T-cell (primary cell): ENCODE measurements around the gene FUBP1. TPM values are rescaled to one million over a fixed set of nuclear protein-coding genes. Genes with fewer than 3 reads are reported as not detected.
"Not testable (repeated sequence)": the region's sequence is repeated elsewhere in the genome, so short reads cannot be mapped to it uniquely, and the experiment has no call there.

Experiments used
- ATAC-seq, 4 experiments: fragments of 200-7000 bp in 3 of 4; fragments of 150-1000 bp in 1 of 4; cut with Tn5 transposase; replicated peaks in 1 of 4; 1 replicate in 3 of 4; 2 replicates in 1 of 4; pipeline ENCODE4 v1.10.0; 2021; ENCODE audit warnings: moderate library complexity in 3 of 4, mild to moderate bottlenecking in 2 of 4, moderate number of reproducible peaks in 1 of 4
- CTCF ChIA-PET, 2 donors: fragments of 300-600 bp; sonication (Branson Sonifier 250); formaldehyde crosslinking; loops; one replicate each; lab custom pipeline; 2022; ENCODE audit warnings: antibody characterized with exemption in 2 of 2; lab: Charles Lee
- POLR2A ChIA-PET, 2 donors: fragments of 300-600 bp; sonication (Branson Sonifier 250); formaldehyde crosslinking; loops; one replicate each; lab custom pipeline; 2022; ENCODE audit warnings: antibody characterized with exemption in 2 of 2; lab: Charles Lee
- DNase-seq, 35 experiments: peaks; one replicate each; pipeline versions ENCODE4 v3.0.0 to v3.0.0-alpha.2; 2013 to 2023
- H3K27ac ChIP-seq: one replicate; pipeline ENCODE4 v1.5.1; 2013; ENCODE audit warnings: low read length
- H3K27me3 ChIP-seq, 2 experiments: replicated peaks in 1 of 2; 1 replicate in 1 of 2; 2 replicates in 1 of 2; pipeline versions ENCODE4 v1.6.1 to v1.7.0; 2013; ENCODE audit warnings: low read length in 1 of 2, mixed read lengths in 1 of 2; ENCODE audit not compliant: control insufficient read depth in 2 of 2, insufficient read depth in 2 of 2; ENCODE audit errors: extremely low read depth in 1 of 2
- H3K36me3 ChIP-seq, 2 donors: 1 replicate in 1 of 2; 2 replicates in 1 of 2; pipeline versions ENCODE4 v1.6.1 to v1.7.0; 2013; ENCODE audit warnings: low read length in 1 of 2; ENCODE audit not compliant: control insufficient read depth in 2 of 2, insufficient read depth in 1 of 2; ENCODE audit errors: extremely low read depth in 1 of 2
- H3K4me1 ChIP-seq, 2 experiments: 1 replicate in 1 of 2; 2 replicates in 1 of 2; pipeline versions ENCODE4 v1.6.1 to v1.7.0; 2013; ENCODE audit warnings: low read length in 2 of 2, mixed read lengths in 1 of 2; ENCODE audit not compliant: insufficient read depth in 2 of 2, control insufficient read depth in 1 of 2; ENCODE audit errors: extremely low read depth in 1 of 2
- H3K4me3 ChIP-seq, 2 donors: 1 replicate in 1 of 2; 2 replicates in 1 of 2; pipeline versions ENCODE4 v1.5.1 to v1.7.0; 2013; ENCODE audit warnings: mild to moderate bottlenecking in 2 of 2, low read length in 1 of 2, moderate library complexity in 1 of 2; ENCODE audit not compliant: control insufficient read depth in 1 of 2; ENCODE audit errors: extremely low read depth in 1 of 2
- H3K9me3 ChIP-seq: 2 replicates; pipeline ENCODE4 v1.7.0; 2013
- H3K27ac Mint-ChIP-seq, 2 donors: one replicate each; pipeline ENCODE4 v1.8.0; 2020 to 2021; ENCODE audit warnings: mild to moderate bottlenecking in 2 of 2, mixed read lengths in 2 of 2
- H3K27me3 Mint-ChIP-seq, 2 donors: one replicate each; pipeline ENCODE4 v1.8.0; 2021 to 2022; ENCODE audit warnings: mixed read lengths in 2 of 2
- H3K36me3 Mint-ChIP-seq: one replicate; pipeline ENCODE4 v1.8.0; 2021; ENCODE audit warnings: mixed read lengths
- H3K4me1 Mint-ChIP-seq, 3 donors: one replicate each; pipeline ENCODE4 v1.8.0; 2020 to 2022; ENCODE audit warnings: mixed read lengths in 3 of 3, mild to moderate bottlenecking in 1 of 3
- H3K4me3 Mint-ChIP-seq, 3 donors: one replicate each; pipeline ENCODE4 v1.8.0; 2020 to 2022; ENCODE audit warnings: mild to moderate bottlenecking in 3 of 3, mixed read lengths in 3 of 3, moderate library complexity in 3 of 3
- H3K9me3 Mint-ChIP-seq, 3 donors: one replicate each; pipeline ENCODE4 v1.8.0; 2020 to 2022; ENCODE audit warnings: mixed read lengths in 3 of 3
- WGBS: methylation state at CpG from one replicate; pipeline ENCODE4 v1.1.5; 2013; ENCODE audit warnings: missing lambda C conversion rate; ENCODE audit not compliant: insufficient coverage; 5-methylcytosine and 5-hydroxymethylcytosine counted together
- total RNA-seq, 35 experiments: library from RNA in 6 of 35; stranded (reverse) in 6 of 35; fragments of 120-200 nt in 1 of 35; gene quantifications; one replicate each; pipeline versions ENCODE4 v1.2.1 to v1.2.4 and lab custom pipeline; 2013 to 2026

The FUBP1 gene
- total RNA-seq, 5 donors from 2014 or later (not counting 1 experiment from before 2014, with no cell fraction given), result 180 to 224 (median 194) TPM

DNA sequence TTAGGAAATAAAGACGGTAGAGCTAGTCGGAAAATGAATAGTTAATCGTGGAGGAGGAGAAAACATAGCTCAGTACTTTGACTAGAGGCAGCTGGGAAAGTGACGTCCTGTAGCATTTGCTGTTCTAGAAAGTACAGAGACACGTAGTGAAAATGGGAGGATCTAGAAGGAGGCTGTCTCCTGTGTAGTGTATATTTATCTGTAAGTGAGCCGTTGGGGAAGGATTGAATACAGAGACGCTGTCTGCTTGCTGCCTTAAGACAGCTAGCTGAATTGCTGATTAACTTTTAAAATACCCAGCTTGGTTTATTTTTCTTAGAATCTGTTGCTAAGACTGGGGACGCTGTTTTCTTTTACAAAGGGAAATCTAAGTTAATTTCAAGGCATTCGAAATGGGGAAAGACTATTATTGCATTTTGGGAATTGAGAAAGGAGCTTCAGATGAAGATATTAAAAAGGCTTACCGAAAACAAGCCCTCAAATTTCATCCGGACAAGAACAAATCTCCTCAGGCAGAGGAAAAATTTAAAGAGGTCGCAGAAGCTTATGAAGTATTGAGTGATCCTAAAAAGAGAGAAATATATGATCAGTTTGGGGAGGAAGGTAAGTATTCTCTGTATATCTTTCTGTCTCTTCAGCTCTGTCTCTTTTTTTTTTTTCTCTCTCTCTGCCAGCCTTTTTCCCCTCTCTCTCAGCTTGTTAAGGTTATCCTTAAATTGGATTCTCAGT, 26.0 kb upstream of the FUBP1 start, which contains the start of gene DNAJB4:
DNAJB4 (plus strand) TSS at position 221 of the 729 bp plus-strand sequence; CDS start at position 393, 172 bp downstream.
- no peaks in the 10 kb centered on the region for H3K27me3 Mint-ChIP-seq
- CTCF ChIA-PET, result interaction anchor here (0.5 to 6.7 kb wide), 18 partner anchors 10 to 1777 kb away, joined by 3 to 74 read pairs (median 4); partner anchors contain the start of genes FUBP1 (in 1 of the 2), GIPC2 (in 1 of the 2) and MIGA1 (in 1 of the 2)
- 0% methylated on average over 7 of the region's 12 CpGs for WGBS
- Histone ChIP-seq H3K4me1 (peaks cover 4 to 13% of the 10 kb centered on the region in 2 experiments), H3K4me3 (peak within 1 kb of the TSS; percentile 55 to 60), H3K27ac (peak within 1 kb of the TSS; percentile 97), H3K9me3 (no peaks in the 10 kb centered on the region), H3K36me3 (no peaks in the 10 kb centered on the region), H3K27me3 (no peaks in the 10 kb centered on the region)
- H3K9me3 Mint-ChIP-seq, result no peaks in the 10 kb centered on the region
- H3K4me3 Mint-ChIP-seq, result peak within 1 kb of the TSS; percentile 87 to 88 (median 87)
- peaks cover 45 to 49% (median 48%) of the 10 kb centered on the region in 3 donors for H3K4me1 Mint-ChIP-seq
- peak; percentile 97 to 100 (median 100) for ATAC-seq
- POLR2A ChIA-PET, result interaction anchor here (0.5 to 4.7 kb wide), 38 partner anchors 9 to 645 kb away, joined by 3 to 183 read pairs (median 5); partner anchors contain the start of genes FUBP1 (in 2 of the 2), MIGA1 (in 2 of the 2), IFI44 (in 1 of the 2) and ZZZ3 (in 1 of the 2)
- peak in 33 of 35 experiments; percentile 29 to 92 (median 65) for DNase-seq
- no peaks in the 10 kb centered on the region for H3K36me3 Mint-ChIP-seq
- H3K27ac Mint-ChIP-seq, result peak within 1 kb of the TSS; percentile 97 to 99

DNA sequence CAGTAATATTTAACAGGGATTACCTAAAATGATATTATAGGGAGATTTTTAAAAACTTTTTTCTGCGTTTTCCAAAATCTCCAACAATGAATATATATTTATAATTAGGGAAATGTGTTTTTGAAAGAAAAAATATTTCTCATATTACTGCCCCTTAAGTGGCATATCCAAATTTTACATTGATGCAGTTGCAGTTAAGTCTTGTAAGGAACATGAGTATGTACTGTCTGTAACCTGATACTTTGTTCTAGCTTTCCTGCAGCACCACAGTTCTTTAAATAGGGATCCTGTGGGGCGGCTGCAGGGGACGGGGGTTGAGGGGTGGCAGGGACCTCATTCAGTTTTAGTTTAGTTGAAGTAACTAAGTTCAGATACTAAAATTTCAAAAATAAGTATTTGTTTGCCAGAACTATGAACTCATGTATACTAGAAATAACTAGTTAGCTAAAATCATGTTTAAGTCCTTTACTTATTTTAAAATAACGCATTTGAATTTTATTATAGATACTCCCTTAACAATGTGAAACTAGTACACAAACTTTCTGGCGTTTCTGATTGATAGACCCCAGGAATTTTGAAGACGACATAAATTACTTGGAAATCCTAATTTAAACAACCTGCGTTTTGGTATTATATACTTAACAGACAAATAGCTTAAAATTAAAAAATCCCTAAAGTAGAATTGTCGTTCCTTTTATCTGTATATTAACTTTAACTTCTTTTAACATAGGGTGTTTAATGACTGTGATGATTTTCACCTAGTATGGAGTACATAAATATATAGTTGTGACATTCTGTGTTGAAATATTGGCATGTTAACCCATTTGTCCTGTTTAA, 25.2 kb upstream of the FUBP1 start:
- Histone ChIP-seq H3K27ac (peak overlapping the region; percentile 97), H3K27me3 (no peaks in the 10 kb centered on the region), H3K4me1 (peaks cover 4 to 13% of the 10 kb centered on the region in 2 experiments), H3K9me3 (no peaks in the 10 kb centered on the region), H3K4me3 (peak overlapping the region; percentile 20 to 60), H3K36me3 (no peaks in the 10 kb centered on the region)
- POLR2A ChIA-PET, result interaction anchor here (0.5 to 4.7 kb wide), 37 partner anchors 9 to 646 kb away, joined by 3 to 183 read pairs (median 5); partner anchors contain the start of genes FUBP1 (in 2 of the 2), MIGA1 (in 2 of the 2), IFI44 (in 1 of the 2) and ZZZ3 (in 1 of the 2)
- no peaks in the 10 kb centered on the region for H3K27me3 Mint-ChIP-seq
- no CpG with 5 or more reads among the region's 8 CpGs for WGBS
- H3K4me1 Mint-ChIP-seq, result peaks cover 39 to 42% (median 41%) of the 10 kb centered on the region in 3 donors
- ATAC-seq, result peak; percentile 12 to 61 (median 25)
- DNase-seq, result peak in 34 of 35 experiments; percentile 8 to 64 (median 33)
- H3K9me3 Mint-ChIP-seq, result no peaks in the 10 kb centered on the region
- H3K36me3 Mint-ChIP-seq, result no peaks in the 10 kb centered on the region
- CTCF ChIA-PET, result interaction anchor here (0.5 to 6.7 kb wide), 18 partner anchors 11 to 1776 kb away, joined by 3 to 74 read pairs (median 4); partner anchors contain the start of genes FUBP1 (in 1 of the 2), GIPC2 (in 1 of the 2) and MIGA1 (in 1 of the 2)
- H3K4me3 Mint-ChIP-seq, result peak overlapping the region; percentile 87 to 88 (median 87)
- peak overlapping the region; percentile 97 to 99 for H3K27ac Mint-ChIP-seq

DNA sequence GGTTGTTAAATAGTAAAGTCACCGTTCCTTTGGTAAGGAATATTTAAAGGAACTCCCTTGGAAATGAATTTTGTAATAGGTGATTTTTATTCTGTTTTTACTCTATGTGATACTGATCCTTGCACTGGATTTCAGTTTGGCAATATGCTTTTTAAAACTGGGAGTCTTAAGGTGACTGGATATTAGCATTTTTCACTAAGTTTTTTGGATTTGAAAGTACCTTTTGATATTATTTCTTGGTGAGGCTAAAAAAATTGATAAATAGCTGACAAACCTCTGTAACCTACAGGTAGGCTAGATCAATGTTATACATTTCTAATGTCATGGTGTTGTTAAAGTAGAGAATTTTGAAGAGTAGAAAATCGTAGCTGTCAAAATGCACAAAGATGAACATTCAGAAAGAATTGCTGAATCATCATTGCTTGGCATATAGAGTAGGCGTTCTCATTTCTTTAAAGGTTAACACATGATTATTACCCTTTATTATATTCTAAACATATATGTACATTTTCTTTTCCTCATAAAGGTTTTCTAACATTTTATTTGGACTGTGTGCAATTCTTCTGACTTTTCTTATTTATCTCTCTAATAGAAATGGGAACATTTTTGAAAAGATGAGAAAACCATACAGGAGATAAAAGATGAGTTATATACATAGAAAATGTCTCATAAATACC, 24.3 kb upstream of the FUBP1 start:
- 83% methylated on average over 1 of the region's 3 CpGs for WGBS
- ChIA-PET POLR2A (interaction anchor here (0.9 to 4.7 kb wide), 11 partner anchors 8 to 320 kb away, joined by 4 to 183 read pairs (median 13); partner anchors contain the start of gene FUBP1 (in 2 of the 2)), CTCF (interaction anchor here (0.6 to 6.7 kb wide), 7 partner anchors 22 to 242 kb away, joined by 3 to 74 read pairs (median 11); partner anchors contain the start of gene FUBP1 (in 1 of the 2))
- Histone ChIP-seq H3K27ac (peak overlapping the region; percentile 97), H3K27me3 (no peaks in the 10 kb centered on the region), H3K4me3 (no peak overlapping the region), H3K36me3 (no peaks in the 10 kb centered on the region), H3K9me3 (no peaks in the 10 kb centered on the region), H3K4me1 (peaks cover 4 to 13% of the 10 kb centered on the region in 2 experiments)
- peak overlapping the region; percentile 34 to 87 (median 52) for H3K4me3 Mint-ChIP-seq
- H3K27me3 Mint-ChIP-seq, result no peaks in the 10 kb centered on the region
- H3K36me3 Mint-ChIP-seq, result no peaks in the 10 kb centered on the region
- peaks cover 35 to 37% (median 35%) of the 10 kb centered on the region in 3 donors for H3K4me1 Mint-ChIP-seq
- peak overlapping the region; percentile 74 to 81 for H3K27ac Mint-ChIP-seq
- ATAC-seq, result no peak
- DNase-seq, result no peak
- no peaks in the 10 kb centered on the region for H3K9me3 Mint-ChIP-seq

- WGBS, result 93% methylated on average over 10 of the region's 11 CpGs
- ChIA-PET CTCF (interaction anchor here (0.6 to 6.7 kb wide), 2 partner anchors 23 to 205 kb away, joined by 3 to 74 read pairs; partner anchors contain the start of gene FUBP1 (in 1 of the 2)), POLR2A (interaction anchor here (0.6 to 0.7 kb wide), 2 partner anchors 17 to 22 kb away, joined by 4 to 5 read pairs; partner anchors contain the start of gene FUBP1 (in 1 of the 2))
- not testable (repeated sequence) for DNase-seq, H3K9me3 Mint-ChIP-seq, H3K4me1 ChIP-seq, H3K36me3 Mint-ChIP-seq, H3K27me3 ChIP-seq, H3K4me3 Mint-ChIP-seq, H3K27me3 Mint-ChIP-seq, ATAC-seq, H3K27ac ChIP-seq, H3K9me3 ChIP-seq, H3K27ac Mint-ChIP-seq, H3K4me3 ChIP-seq, H3K36me3 ChIP-seq
- H3K4me1 Mint-ChIP-seq, result peaks cover 13 to 16% (median 16%) of the 10 kb centered on the region in 3 donors
These were observed 21.7 kb upstream of the FUBP1 start for GRCh38 chr1:78000536-78000935.

- ChIA-PET POLR2A (interaction anchor here in 1 of 2 donors (0.7 kb wide), 1 partner anchor 13 kb away, joined by 8 read pairs; no protein-coding TSS in a partner anchor), CTCF (interaction anchor here in 1 of 2 donors (1.6 kb wide), 1 partner anchor 15 kb away, joined by 3 read pairs; no protein-coding TSS in a partner anchor)
- H3K4me3 Mint-ChIP-seq, result no peak overlapping the region
- H3K27ac Mint-ChIP-seq, result no peak overlapping the region
- DNase-seq, result no peak
- Histone ChIP-seq H3K27ac (no peak overlapping the region), H3K36me3 (peaks cover 2 to 10% of the 10 kb centered on the region in 2 donors), H3K4me1 (no peaks in the 10 kb centered on the region), H3K27me3 (no peaks in the 10 kb centered on the region), H3K4me3 (no peak overlapping the region), H3K9me3 (no peaks in the 10 kb centered on the region)
- no peaks in the 10 kb centered on the region for H3K9me3 Mint-ChIP-seq
- H3K4me1 Mint-ChIP-seq, result no peaks in the 10 kb centered on the region
- H3K36me3 Mint-ChIP-seq, result peaks cover 6% of the 10 kb centered on the region
- no peak for ATAC-seq
- no CpG with 5 or more reads among the region's 5 CpGs for whole genome bisulfite sequencing
- no peaks in the 10 kb centered on the region for H3K27me3 Mint-ChIP-seq
These were observed 17.9 kb upstream of the FUBP1 start for GRCh38 chr1:77996734-77997133.
